Measurements from ENCODE around the gene NKD1. TPM values are rescaled to one million over a fixed set of nuclear protein-coding genes. Genes with fewer than 3 reads are reported as not detected.

Gene NKD1
- total RNA-seq, 1 experiment from 2014 or later, result 11.4 TPM

GRCh38 chr16:50652836-50653425 is 104.7 kb downstream of the NKD1 start:
- H3K27ac ChIP-seq (ENCODE audit: low read depth, low read length), result no peak overlapping the region
- H3K4me1 ChIP-seq (ENCODE audit: control insufficient read depth in 1 of 2, insufficient read depth in 2 of 2, low read length in 2 of 2), result no peaks in the 10 kb centered on the region
- no peaks in the 10 kb centered on the region for H3K9me2 ChIP-seq (ENCODE audit: insufficient read depth)
- no TSS peak for BruUV-seq (replicated peaks)
- intact Hi-C loops (cut with micrococcal nuclease), result no loop called here
- no peaks in the 10 kb centered on the region for H4K20me1 ChIP-seq (ENCODE audit: insufficient read depth)
- no peaks in the 10 kb centered on the region for H3K36me3 ChIP-seq (ENCODE audit: control insufficient read depth in 1 of 2, insufficient read depth in 2 of 2, low read length in 2 of 2)
- H3K4me3 ChIP-seq (replicated peaks in 1 of 2; ENCODE audit: low read depth in 1 of 2, low read length in 2 of 2), result no peak overlapping the region
- no peak for ATAC-seq
- ChIA-PET CTCF (no interaction called here), POLR2A (no interaction called here), RAD21 (ENCODE audit: low non-redundant PET in 1 of 2, low total read pairs in 2 of 2, uncharacterized antibody in 2 of 2, unreplicated experiment in 2 of 2) (no interaction called here)
- no peaks in the 10 kb centered on the region for H3K79me2 ChIP-seq (ENCODE audit: insufficient read depth, low read length)
- TF ChIP-seq JUND (IDR thresholded peaks at IDR 0.05), result no peak
- no peak overlapping the region for H2AFZ ChIP-seq (ENCODE audit: low read depth, low read length, poor library complexity, severe bottlenecking)
- no peaks in the 10 kb centered on the region for H3K27me3 ChIP-seq (ENCODE audit: insufficient read depth, low read length)
- no peak overlapping the region for H3K9ac ChIP-seq (ENCODE audit: low read length)
- H3K9me3 ChIP-seq (ENCODE audit: control insufficient read depth in 1 of 2, insufficient read depth in 1 of 2, low read depth in 1 of 2, low read length in 2 of 2), result no peaks in the 10 kb centered on the region
- no peak for DNase-seq (ENCODE audit: low read depth, low spot score)
- H3K4me2 ChIP-seq (ENCODE audit: low read length), result no peak overlapping the region

GRCh38 chr16:50653633-50654519 is 105.7 kb downstream of the NKD1 start:
- RAD21 ChIA-PET (ENCODE audit: low non-redundant PET in 1 of 2, low total read pairs in 2 of 2, uncharacterized antibody in 2 of 2, unreplicated experiment in 2 of 2), result no interaction called here
- Histone ChIP-seq H3K27ac (ENCODE audit: low read depth, low read length) (no peak overlapping the region), H3K9me3 (ENCODE audit: control insufficient read depth in 1 of 2, insufficient read depth in 1 of 2, low read depth in 1 of 2, low read length in 2 of 2) (no peaks in the 10 kb centered on the region), H2AFZ (ENCODE audit: low read depth, low read length, poor library complexity, severe bottlenecking) (no peak overlapping the region), H3K4me3 (replicated peaks in 1 of 2; ENCODE audit: low read depth in 1 of 2, low read length in 2 of 2) (no peak overlapping the region), H3K79me2 (ENCODE audit: insufficient read depth, low read length) (no peaks in the 10 kb centered on the region), H3K4me1 (ENCODE audit: control insufficient read depth in 1 of 2, insufficient read depth in 2 of 2, low read length in 2 of 2) (no peaks in the 10 kb centered on the region), H4K20me1 (ENCODE audit: insufficient read depth) (no peaks in the 10 kb centered on the region), H3K36me3 (ENCODE audit: control insufficient read depth in 1 of 2, insufficient read depth in 2 of 2, low read length in 2 of 2) (no peaks in the 10 kb centered on the region), H3K9ac (ENCODE audit: low read length) (no peak overlapping the region), H3K9me2 (ENCODE audit: insufficient read depth) (no peaks in the 10 kb centered on the region), H3K4me2 (ENCODE audit: low read length) (no peak overlapping the region), H3K27me3 (ENCODE audit: insufficient read depth, low read length) (no peaks in the 10 kb centered on the region)
- ATAC-seq (no peak; the same call in 1 of the 2 replicates), DNase-seq (ENCODE audit: low read depth, low spot score) (no peak)
- no peak for TF ChIP-seq TCF7L2 (IDR thresholded peaks at IDR 0.05; ENCODE audit: borderline replicate concordance, extremely low read depth, insufficient read depth, insufficient read length)
- TF ChIP-seq ZNF274 (IDR thresholded peaks at IDR 0.05; ENCODE audit: low read depth, low read length), result no peak
- no peak for TF ChIP-seq POLR2AphosphoS5 (IDR thresholded peaks at IDR 0.05; ENCODE audit: low read depth, low read length)
- TF ChIP-seq, protein P1, sequence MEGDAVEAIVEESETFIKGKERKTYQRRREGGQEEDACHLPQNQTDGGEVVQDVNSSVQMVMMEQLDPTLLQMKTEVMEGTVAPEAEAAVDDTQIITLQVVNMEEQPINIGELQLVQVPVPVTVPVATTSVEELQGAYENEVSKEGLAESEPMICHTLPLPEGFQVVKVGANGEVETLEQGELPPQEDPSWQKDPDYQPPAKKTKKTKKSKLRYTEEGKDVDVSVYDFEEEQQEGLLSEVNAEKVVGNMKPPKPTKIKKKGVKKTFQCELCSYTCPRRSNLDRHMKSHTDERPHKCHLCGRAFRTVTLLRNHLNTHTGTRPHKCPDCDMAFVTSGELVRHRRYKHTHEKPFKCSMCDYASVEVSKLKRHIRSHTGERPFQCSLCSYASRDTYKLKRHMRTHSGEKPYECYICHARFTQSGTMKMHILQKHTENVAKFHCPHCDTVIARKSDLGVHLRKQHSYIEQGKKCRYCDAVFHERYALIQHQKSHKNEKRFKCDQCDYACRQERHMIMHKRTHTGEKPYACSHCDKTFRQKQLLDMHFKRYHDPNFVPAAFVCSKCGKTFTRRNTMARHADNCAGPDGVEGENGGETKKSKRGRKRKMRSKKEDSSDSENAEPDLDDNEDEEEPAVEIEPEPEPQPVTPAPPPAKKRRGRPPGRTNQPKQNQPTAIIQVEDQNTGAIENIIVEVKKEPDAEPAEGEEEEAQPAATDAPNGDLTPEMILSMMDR (IDR thresholded peaks at IDR 0.05 in 2 of 3, conservative IDR thresholded peaks at IDR 0.05 in 1 of 3; ENCODE audit: borderline replicate concordance in 1 of 3, insufficient read depth in 1 of 3, low read depth in 2 of 3, low read length in 2 of 3), result no peak
- no peak for TF ChIP-seq CBX3 (IDR thresholded peaks at IDR 0.05; ENCODE audit: low read depth)
- TF ChIP-seq ELF1 (IDR thresholded peaks at IDR 0.05; ENCODE audit: borderline replicate concordance, low read depth), result no peak
- TF ChIP-seq MAX (IDR thresholded peaks at IDR 0.05), result no peak
- TF ChIP-seq RAD21 (IDR thresholded peaks at IDR 0.05; ENCODE audit: low read depth), result no peak
- TF ChIP-seq EZH2phosphoT487 (IDR thresholded peaks at IDR 0.05; ENCODE audit: borderline replicate concordance), result no peak
- no peak for TF ChIP-seq ZFX (IDR thresholded peaks at IDR 0.05)
- TF ChIP-seq SRF (IDR thresholded peaks at IDR 0.05; ENCODE audit: low read depth), result no peak
- TF ChIP-seq POLR2A (IDR thresholded peaks at IDR 0.05; ENCODE audit: borderline replicate concordance, extremely low read depth, insufficient read depth, insufficient read length), result no peak
- no peak for TF ChIP-seq ATF3 (IDR thresholded peaks at IDR 0.05)
- TF ChIP-seq CEBPB (IDR thresholded peaks at IDR 0.05; ENCODE audit: low read depth), result no peak
- no peak for TF ChIP-seq SP1 (IDR thresholded peaks at IDR 0.05; ENCODE audit: low read depth)
- POLR2A ChIA-PET, result no interaction called here
- no TSS peak for BruUV-seq (replicated peaks)
- intact Hi-C loops (cut with micrococcal nuclease), result no loop called here
- CTCF ChIA-PET, result interaction anchor here (0.8 kb wide), 1 partner anchor 12 kb away, joined by 5 read pairs; no protein-coding TSS in a partner anchor
